SJSA1 (cell line): ENCODE measurements around the gene ACER1. TPM values are rescaled to one million over a fixed set of nuclear protein-coding genes. Genes with fewer than 3 reads are reported as not detected.

ENCODE experiments used
- DNase-seq, 2 experiments: peaks; one replicate each; pipeline ENCODE4 v3.0.0-alpha.2; 2015 to 2020; ENCODE audit warnings: low spot score in 2 of 2, low read depth in 1 of 2
- H3K27ac ChIP-seq: fragments of 250-450 bp; sonication (Bioruptor Pico); 2 replicates; pipeline ENCODE4 v1.5.1; 2020; ENCODE audit warnings: mild to moderate bottlenecking, moderate library complexity
- H3K27me3 ChIP-seq: fragments of 250-450 bp; sonication (Bioruptor Pico); replicated peaks from 2 replicates; pipeline ENCODE4 v1.5.1; 2020; ENCODE audit warnings: mild to moderate bottlenecking, moderate library complexity
- H3K36me3 ChIP-seq: fragments of 250-450 bp; sonication (Bioruptor Pico); 2 replicates; pipeline ENCODE4 v1.5.1; 2020; ENCODE audit warnings: mild to moderate bottlenecking
- H3K4me1 ChIP-seq: fragments of 250-450 bp; sonication (Bioruptor Pico); replicated peaks from 2 replicates; pipeline ENCODE4 v1.6.1; 2021; ENCODE audit warnings: mild to moderate bottlenecking
- H3K4me3 ChIP-seq: fragments of 250-450 bp; sonication (Bioruptor Pico); 2 replicates; pipeline ENCODE4 v1.5.1; 2020; ENCODE audit warnings: mild to moderate bottlenecking
- H3K9me3 ChIP-seq: fragments of 250-450 bp; sonication (Bioruptor Pico); replicated peaks from 2 replicates; pipeline ENCODE4 v1.5.1; 2020; ENCODE audit warnings: mild to moderate bottlenecking
- total RNA-seq: library from RNA; depleted of rRNA; stranded (reverse); fragments of >200 nt; shearing (Covaris generic); gene quantifications from 2 replicates; pipeline ENCODE4 v1.2.3, GENCODE V29; 2014; rRNA removed

The ACER1 gene
- total RNA-seq, 1 experiment from 2014 or later: not detected

DNA sequence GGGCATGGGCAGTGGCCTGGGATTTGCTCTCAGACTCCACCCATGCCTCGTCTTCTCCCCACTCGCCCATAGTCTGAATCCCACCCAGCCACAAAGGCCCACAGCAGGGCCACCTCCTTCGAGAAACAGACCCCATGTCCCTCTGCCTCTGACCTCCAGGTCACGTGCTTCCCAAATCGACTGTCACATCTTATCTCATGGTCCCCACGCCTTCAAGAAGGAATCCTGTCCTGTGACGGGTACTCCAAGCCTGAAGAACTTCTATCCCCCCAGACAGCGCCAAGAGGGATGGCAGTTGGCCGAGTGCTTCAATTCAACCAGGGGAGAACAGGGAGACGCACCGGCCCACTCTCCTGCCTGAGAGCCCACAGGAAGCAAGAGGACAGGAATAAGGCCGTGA lies 70.1 kb downstream of the ACER1 start:
- H3K27ac ChIP-seq: no peak overlapping the region
- no peak overlapping the region for H3K4me3 ChIP-seq
- no peak for DNase-seq
- no peaks in the 10 kb centered on the region for H3K27me3 ChIP-seq
- H3K9me3 ChIP-seq: no peaks in the 10 kb centered on the region
- no peaks in the 10 kb centered on the region for H3K4me1 ChIP-seq
- peaks cover 74% of the 10 kb centered on the region for H3K36me3 ChIP-seq

DNA sequence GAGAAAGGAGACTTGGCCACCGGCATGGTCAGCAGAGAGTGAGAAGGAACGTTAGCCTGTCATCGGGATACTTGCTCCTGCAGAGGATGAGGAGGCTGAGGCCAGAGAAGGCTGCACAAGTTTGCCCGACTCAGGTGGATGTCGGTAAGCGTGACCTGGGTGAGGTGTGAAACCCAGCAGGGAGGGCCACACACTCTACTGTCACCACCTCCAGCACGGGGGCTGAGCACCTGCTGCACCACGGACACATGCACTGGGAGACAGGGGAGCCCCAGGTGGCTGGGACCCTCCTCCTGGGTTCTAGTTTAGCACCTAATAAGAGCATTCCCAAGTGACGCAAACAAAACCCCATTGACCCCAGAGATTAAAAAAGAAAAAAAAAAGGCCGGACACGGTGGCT lies 70.9 kb downstream of the ACER1 start:
- H3K36me3 ChIP-seq: peaks cover 74% of the 10 kb centered on the region
- no peak overlapping the region for H3K4me3 ChIP-seq
- no peaks in the 10 kb centered on the region for H3K27me3 ChIP-seq
- H3K27ac ChIP-seq: no peak overlapping the region
- no peaks in the 10 kb centered on the region for H3K9me3 ChIP-seq
- no peak for DNase-seq
- no peaks in the 10 kb centered on the region for H3K4me1 ChIP-seq

GRCh38 chr19:6261883-6262282 lies 71.5 kb downstream of the ACER1 start:
- no peaks in the 10 kb centered on the region for H3K9me3 ChIP-seq
- H3K27ac ChIP-seq: no peak overlapping the region
- H3K27me3 ChIP-seq: no peaks in the 10 kb centered on the region
- no peak for DNase-seq
- H3K4me1 ChIP-seq: no peaks in the 10 kb centered on the region
- H3K36me3 ChIP-seq: peaks cover 69% of the 10 kb centered on the region
- no peak overlapping the region for H3K4me3 ChIP-seq

GRCh38 chr19:6260912-6261650 lies 72.3 kb downstream of the ACER1 start:
- H3K27me3 ChIP-seq: no peaks in the 10 kb centered on the region
- peak in 1 of 2 experiments; percentile 17 for DNase-seq
- H3K4me3 ChIP-seq: no peak overlapping the region
- H3K27ac ChIP-seq: no peak overlapping the region
- H3K36me3 ChIP-seq: peaks cover 62% of the 10 kb centered on the region
- H3K4me1 ChIP-seq: no peaks in the 10 kb centered on the region
- no peaks in the 10 kb centered on the region for H3K9me3 ChIP-seq

- H3K27me3 ChIP-seq: no peaks in the 10 kb centered on the region
- no peak overlapping the region for H3K27ac ChIP-seq
- H3K4me3 ChIP-seq: no peak overlapping the region
- no peaks in the 10 kb centered on the region for H3K9me3 ChIP-seq
- DNase-seq: no peak
- no peaks in the 10 kb centered on the region for H3K4me1 ChIP-seq
- peaks cover 60% of the 10 kb centered on the region for H3K36me3 ChIP-seq
These were observed 73.0 kb downstream of the ACER1 start for GRCh38 chr19:6260376-6260775.

DNA sequence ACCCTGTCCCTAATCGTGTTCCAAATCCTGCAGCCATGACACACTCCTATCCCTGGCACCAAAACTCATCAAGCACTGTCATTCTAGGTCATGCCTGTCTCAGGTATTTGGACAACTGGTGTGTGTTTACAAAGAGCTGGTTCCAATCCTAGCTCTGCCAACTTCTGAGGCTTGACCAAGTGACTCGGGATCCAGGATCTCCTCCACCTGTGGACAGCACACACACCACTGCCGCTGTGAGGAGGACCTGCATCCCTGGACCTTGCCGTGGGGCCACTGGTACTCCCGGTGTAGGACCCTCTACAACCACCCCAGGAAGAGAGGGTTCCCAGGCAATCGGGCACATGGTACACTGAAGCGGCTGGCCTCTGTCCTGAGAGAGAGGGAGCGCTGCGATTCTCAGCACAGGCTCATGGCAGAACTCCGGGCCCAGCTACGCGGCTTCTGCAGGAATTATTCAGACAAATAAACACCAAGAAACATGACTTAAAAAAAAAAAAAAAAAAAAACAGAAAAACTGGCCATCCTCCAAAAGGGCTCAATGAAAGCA lies 74.0 kb downstream of the ACER1 start:
- DNase-seq: no peak

GRCh38 chr19:6258812-6259311 lies 74.5 kb downstream of the ACER1 start:
- no peak for DNase-seq
- Histone ChIP-seq H3K27me3 (no peaks in the 10 kb centered on the region), H3K4me1 (no peaks in the 10 kb centered on the region), H3K27ac (no peak overlapping the region), H3K4me3 (no peak overlapping the region), H3K9me3 (no peaks in the 10 kb centered on the region), H3K36me3 (peaks cover 59% of the 10 kb centered on the region)

More for the DNA sequence above, 74.0 kb downstream of the ACER1 start:
- H3K27me3 ChIP-seq: no peaks in the 10 kb centered on the region
- H3K4me1 ChIP-seq: no peaks in the 10 kb centered on the region
- no peak overlapping the region for H3K4me3 ChIP-seq
- peaks cover 56% of the 10 kb centered on the region for H3K36me3 ChIP-seq
- no peak overlapping the region for H3K27ac ChIP-seq
- no peaks in the 10 kb centered on the region for H3K9me3 ChIP-seq

Other genes with a start within 250 kb of the ACER1 start
- 9.7 and 13.1 TPM in 2 replicates for gene RFX2, start 223.1 kb downstream of the ACER1 start, total RNA-seq
- not detected in 2 replicates for gene ACSBG2, start 197.9 kb downstream of the ACER1 start, total RNA-seq
- gene MLLT1, start 53.6 kb downstream of the ACER1 start, total RNA-seq: 9.1 and 13.4 TPM in 2 replicates
- gene CLPP, start 27.9 kb upstream of the ACER1 start, total RNA-seq: 106 and 118 TPM in 2 replicates
- 24.0 and 45.2 TPM in 2 replicates for gene ALKBH7, start 39.2 kb upstream of the ACER1 start, total RNA-seq
- 1.2 and 1.3 TPM in 2 replicates for gene PSPN, start 42.3 kb upstream of the ACER1 start, total RNA-seq
- 35.6 and 46.9 TPM in 2 replicates for gene GTF2F1, start 59.6 kb upstream of the ACER1 start, total RNA-seq
- 66.3 and 129 TPM in 2 replicates for gene KHSRP, start 91.2 kb upstream of the ACER1 start, total RNA-seq
- not detected in 2 replicates for gene SLC25A41, start 100.2 kb upstream of the ACER1 start, total RNA-seq
- 3.9 and 5.0 TPM in 2 replicates for gene SLC25A23, start 126.2 kb upstream of the ACER1 start, total RNA-seq
- not detected in 2 replicates for gene CRB3, start 130.7 kb upstream of the ACER1 start, total RNA-seq
- gene DENND1C, start 148.2 kb upstream of the ACER1 start, total RNA-seq: not detected in 2 replicates
- gene TUBB4A, start 168.7 kb upstream of the ACER1 start, total RNA-seq: not detected in 2 replicates
- gene TNFSF9, start 197.4 kb upstream of the ACER1 start, total RNA-seq: 16.3 and 18.2 TPM in 2 replicates